Putamen (tissue), 1 donor: ENCODE results near the gene GMIP.

Experiments
- DNase-seq: peaks from one replicate; pipeline ENCODE4 v3.0.0-alpha.2; 2016; ENCODE audit warnings: low spot score

The GMIP gene

GRCh38 chr19:19635313-19635702 is 8.1 kb downstream of the GMIP start:
- no peak for DNase-seq

GRCh38 chr19:19634516-19635312 is 8.7 kb downstream of the GMIP start:
- no peak for DNase-seq

- DNase-seq = no peak
Observed at GRCh38 chr19:19633711-19634515, 9.5 kb downstream of the GMIP start.

- no peak for DNase-seq
Observed at GRCh38 chr19:19632661-19633060, 10.8 kb downstream of the GMIP start.

GRCh38 chr19:19631346-19631745 is 12.1 kb downstream of the GMIP start:
- no peak for DNase-seq

- no peak for DNase-seq
Observed at GRCh38 chr19:19630426-19630825, 13.0 kb downstream of the GMIP start.

- no peak for DNase-seq
Observed at GRCh38 chr19:19630062-19630414, 13.4 kb downstream of the GMIP start.

GRCh38 chr19:19628501-19629134 is 14.8 kb downstream of the GMIP start:
- no peak for DNase-seq

- DNase-seq = no peak
Observed at GRCh38 chr19:19627621-19628500, 15.6 kb downstream of the GMIP start, which contains the start of gene LPAR2. Gene LPAR2, minus strand, starts transcription at chr19:19628220. Its CDS starts 945 bp downstream, at chr19:19627275.

- DNase-seq = no peak
Observed at GRCh38 chr19:19626516-19627472, 16.7 kb downstream of the GMIP start.

- DNase-seq = no peak
Observed at GRCh38 chr19:19624032-19624570, 19.4 kb downstream of the GMIP start.

GRCh38 chr19:19623383-19623782 is 20.1 kb downstream of the GMIP start:
- DNase-seq = no peak

- no peak for DNase-seq
Observed at GRCh38 chr19:19619849-19620210, 23.6 kb downstream of the GMIP start.

GRCh38 chr19:19619181-19619848 is 24.1 kb downstream of the GMIP start:
- DNase-seq = no peak

GRCh38 chr19:19618219-19619051 is 25.0 kb downstream of the GMIP start, which contains the start of gene PBX4:
Gene PBX4, minus strand, starts transcription at chr19:19618687. Its CDS starts 58 bp downstream, at chr19:19618629.
- DNase-seq = peak; percentile 87

- DNase-seq = no peak
Observed at GRCh38 chr19:19615086-19615485, 28.4 kb downstream of the GMIP start.

GRCh38 chr19:19613506-19613905 is 30.0 kb downstream of the GMIP start:
- no peak for DNase-seq

- no peak for DNase-seq
Observed at GRCh38 chr19:19610376-19611202, 32.9 kb downstream of the GMIP start.
